COR-L47 (cell line): ENCODE data around the gene PLXNA1.
A peak's percentile ranks its signal among the peaks of the same experiment; 100 is the strongest.

Experiments
- DNase-seq: peaks from one replicate; lab custom pipeline; 2025; lab: John Stamatoyannopoulos, UW

The PLXNA1 gene

GRCh38 chr3:127002195-127003174, 19.6 kb downstream of the PLXNA1 start:
- no peak for DNase-seq

DNA sequence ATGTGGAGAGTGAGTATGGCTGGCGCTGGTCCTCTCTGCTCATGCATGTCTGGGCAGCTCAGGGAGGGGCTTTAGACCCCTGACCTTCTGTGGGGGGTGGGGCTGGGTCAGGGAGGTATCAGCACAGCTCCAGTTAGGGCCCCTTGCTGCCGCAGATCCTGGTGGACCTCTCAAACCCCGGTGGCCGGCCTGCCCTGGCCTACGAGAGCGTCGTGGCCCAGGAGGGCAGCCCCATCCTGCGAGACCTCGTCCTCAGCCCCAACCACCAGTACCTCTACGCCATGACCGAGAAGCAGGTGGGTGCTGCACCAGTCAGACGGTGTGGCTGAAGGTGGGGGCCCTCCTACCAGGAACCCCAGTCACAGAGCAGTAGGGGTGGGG, 20.2 kb downstream of the PLXNA1 start:
- DNase-seq, result no peak

DNA sequence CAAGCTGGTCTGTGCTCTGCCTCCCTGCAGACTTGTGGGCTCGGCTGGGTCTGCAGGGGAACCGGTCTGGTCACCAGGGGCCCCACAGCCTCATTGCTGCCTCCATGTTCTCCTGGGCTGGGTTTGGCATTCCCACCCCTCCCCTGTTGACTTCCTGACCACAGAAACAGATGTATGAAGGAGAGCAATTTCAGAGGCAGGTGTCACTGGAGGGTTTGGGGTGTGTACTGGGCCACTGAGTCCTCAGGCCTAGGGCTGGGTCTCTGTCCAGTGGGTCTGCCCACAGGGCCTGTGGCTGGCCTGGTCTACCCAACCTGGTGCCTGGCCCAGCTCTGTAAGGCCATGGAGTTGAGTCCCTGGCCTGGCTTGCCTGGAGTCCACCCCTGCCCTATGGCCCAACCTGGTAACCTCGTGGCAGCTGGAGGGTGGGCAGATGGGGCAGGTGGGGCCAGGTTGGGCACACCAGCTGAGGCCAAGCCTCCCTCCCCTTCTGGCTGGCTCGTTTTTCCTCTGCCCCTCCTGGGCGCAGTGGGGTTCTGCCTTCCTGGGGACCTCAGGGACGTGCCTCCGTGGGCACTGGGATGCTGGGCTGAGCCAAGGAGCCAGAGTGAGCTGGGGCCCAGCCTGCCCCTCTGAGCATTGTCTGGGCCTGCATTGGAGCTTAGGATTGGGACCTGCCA, 20.8 kb downstream of the PLXNA1 start:
- DNase-seq, result no peak

- no peak for DNase-seq
These were observed 21.9 kb downstream of the PLXNA1 start for GRCh38 chr3:127004641-127005397.

- no peak for DNase-seq
These were observed 23.1 kb downstream of the PLXNA1 start for GRCh38 chr3:127005864-127006500.

DNA sequence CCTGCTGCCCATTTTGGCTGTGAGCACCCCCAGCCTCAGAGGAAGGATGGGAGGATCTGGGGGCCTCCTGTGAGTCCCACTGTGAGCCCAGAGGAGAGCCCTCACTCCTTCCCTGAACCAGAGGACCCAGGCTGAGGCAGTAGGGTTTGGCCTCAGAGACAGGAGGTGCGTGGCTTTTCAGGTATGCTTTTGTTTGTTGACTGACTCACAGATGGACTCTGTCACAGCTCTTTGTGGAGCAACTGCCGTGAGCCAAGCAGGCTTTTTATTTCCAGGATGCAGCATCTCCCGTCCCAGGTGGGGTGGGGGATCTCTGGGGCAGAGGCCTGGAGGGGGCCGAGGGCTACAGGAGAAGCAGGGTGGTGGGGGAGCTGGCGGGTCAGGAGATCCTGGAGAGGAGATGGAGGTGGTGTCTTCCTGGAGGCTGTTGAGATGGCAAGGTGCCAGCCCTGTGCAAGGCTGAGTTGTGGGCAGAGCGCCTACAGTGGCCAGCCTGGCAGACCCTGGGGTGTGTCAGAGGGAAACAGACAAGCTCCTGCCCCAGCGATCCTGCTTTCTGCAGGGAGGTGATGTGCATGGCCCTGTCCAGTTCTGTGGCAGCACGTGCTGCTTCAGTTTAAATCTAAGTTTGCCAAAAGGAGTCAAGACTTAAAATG, 24.0 kb downstream of the PLXNA1 start:
- DNase-seq, result no peak

- peak; percentile 92 for DNase-seq
These were observed 25.3 kb downstream of the PLXNA1 start for GRCh38 chr3:127008236-127008635.

GRCh38 chr3:127009531-127009930, 26.6 kb downstream of the PLXNA1 start:
- no peak for DNase-seq

GRCh38 chr3:127011270-127011992, 28.5 kb downstream of the PLXNA1 start:
- DNase-seq, result no peak

GRCh38 chr3:127012091-127012490, 29.2 kb downstream of the PLXNA1 start:
- no peak for DNase-seq

DNA sequence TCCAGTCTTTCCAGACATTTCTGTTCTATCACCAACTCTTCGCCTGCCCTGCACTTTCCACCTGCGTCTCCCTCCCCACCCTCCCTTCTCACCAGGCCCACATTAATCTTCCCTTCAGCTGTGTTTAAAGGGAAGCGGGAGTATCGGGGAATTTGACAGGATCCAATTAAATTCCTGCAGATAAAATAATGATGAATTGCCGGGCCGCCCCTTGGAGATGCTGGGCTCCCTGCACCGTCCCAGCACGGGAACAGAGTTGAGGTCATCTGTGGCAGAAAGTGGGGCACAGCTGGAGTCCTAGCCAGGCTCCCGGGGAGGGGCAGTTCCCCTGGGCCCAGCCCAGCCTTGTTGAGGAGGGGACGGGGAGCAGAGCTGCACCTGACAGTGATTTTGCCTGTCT, 30.3 kb downstream of the PLXNA1 start:
- DNase-seq, result no peak

GRCh38 chr3:127013758-127014535, 31.0 kb downstream of the PLXNA1 start:
- no peak for DNase-seq

DNA sequence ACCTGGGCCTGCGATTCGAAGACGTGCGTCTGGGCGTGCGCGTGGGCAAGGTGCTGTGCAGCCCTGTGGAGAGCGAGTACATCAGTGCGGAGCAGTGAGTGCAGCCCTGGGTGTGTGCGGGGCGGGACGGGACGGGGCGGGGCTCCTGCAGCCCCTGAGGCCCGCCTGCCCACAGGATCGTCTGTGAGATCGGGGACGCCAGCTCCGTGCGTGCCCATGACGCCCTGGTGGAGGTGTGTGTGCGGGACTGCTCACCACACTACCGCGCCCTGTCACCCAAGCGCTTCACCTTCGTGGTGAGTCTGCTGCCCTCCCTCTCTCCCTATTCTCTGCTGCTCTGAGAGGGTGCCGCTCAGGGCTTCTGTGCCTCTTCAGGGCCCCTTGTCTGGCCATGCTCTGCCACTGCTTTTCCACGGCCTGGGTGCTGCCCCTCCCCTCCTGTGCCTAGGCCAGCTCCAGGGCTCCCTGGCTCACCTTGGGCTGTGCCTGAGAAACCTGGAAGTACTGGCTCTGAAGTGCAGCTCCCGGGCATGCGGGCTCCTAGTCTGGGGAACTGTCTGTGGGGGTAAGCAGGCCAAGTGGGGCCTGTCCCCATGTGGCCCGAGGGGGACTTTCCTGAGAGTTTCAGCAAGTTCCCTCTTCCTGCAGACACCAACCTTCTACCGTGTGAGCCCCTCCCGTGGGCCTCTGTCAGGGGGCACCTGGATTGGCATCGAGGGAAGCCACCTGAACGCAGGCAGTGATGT, 31.8 kb downstream of the PLXNA1 start:
- no peak for DNase-seq

GRCh38 chr3:127015282-127016042, 32.5 kb downstream of the PLXNA1 start:
- DNase-seq, result peak; percentile 51

DNA sequence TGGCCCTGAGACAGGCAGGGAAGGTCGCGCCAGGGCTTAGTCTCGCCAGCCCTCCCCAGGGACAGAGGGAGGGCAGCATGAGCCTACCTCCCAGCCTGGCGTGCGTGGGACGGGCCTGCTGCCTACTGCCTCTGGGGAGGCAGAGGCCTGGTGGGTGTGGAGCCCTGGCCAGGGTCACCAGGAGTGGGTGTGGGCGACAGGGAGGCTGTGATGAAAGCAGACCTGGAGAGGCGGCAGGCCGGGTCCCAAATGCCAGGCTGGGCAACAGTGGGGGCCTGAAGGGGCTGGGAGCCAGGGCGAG, 33.1 kb downstream of the PLXNA1 start:
- DNase-seq, result no peak

DNA sequence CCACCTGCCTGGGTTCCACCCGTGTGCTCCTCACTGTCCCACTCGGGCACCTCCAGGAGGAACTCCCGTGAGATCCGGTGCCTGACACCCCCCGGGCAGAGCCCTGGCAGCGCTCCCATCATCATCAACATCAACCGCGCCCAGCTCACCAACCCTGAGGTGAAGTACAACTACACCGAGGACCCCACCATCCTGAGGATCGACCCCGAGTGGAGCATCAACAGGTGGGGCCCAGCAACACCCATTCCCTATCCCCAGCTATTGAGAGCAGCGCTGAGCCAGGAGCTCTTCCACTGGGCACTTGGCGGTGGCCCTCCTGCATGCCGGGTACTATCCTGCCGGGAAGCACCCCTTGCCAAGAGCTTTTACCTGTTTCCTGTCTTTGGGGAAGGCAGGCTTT, 33.5 kb downstream of the PLXNA1 start:
- no peak for DNase-seq

- no peak for DNase-seq
These were observed 34.3 kb downstream of the PLXNA1 start for GRCh38 chr3:127017229-127017628.

GRCh38 chr3:127017781-127018180, 34.9 kb downstream of the PLXNA1 start:
- DNase-seq, result no peak
